Uterus (tissue), 4 donors: Measurements from ENCODE around the gene WDR33. TPM values are rescaled to one million over a fixed set of nuclear protein-coding genes. Genes with fewer than 3 reads are reported as not detected.

Experiments used
- DNase-seq, 2 donors: peaks; one replicate each; pipeline ENCODE4 v3.0.0-alpha.2; 2019 to 2020
- H3K27ac ChIP-seq, 2 donors: fragments of 200-600 bp; sonication (generic); 1 replicate in 1 of 2; 2 replicates in 1 of 2; pipeline ENCODE4 v1.5.1; 2016 to 2018
- H3K27me3 ChIP-seq, 2 donors: fragments of 200-600 bp; sonication (generic); one replicate each; pipeline ENCODE4 v1.5.1; 2018 to 2019; ENCODE audit warnings: control low read depth in 1 of 2
- H3K36me3 ChIP-seq, 2 donors: fragments of 200-600 bp; sonication (generic); one replicate each; pipeline ENCODE4 v1.5.1; 2019; ENCODE audit warnings: control low read depth in 1 of 2
- H3K4me1 ChIP-seq, 2 donors: fragments of 200-600 bp; sonication (generic); one replicate each; pipeline ENCODE4 v1.5.1; 2018 to 2019; ENCODE audit warnings: control low read depth in 1 of 2
- H3K4me3 ChIP-seq, 2 donors: fragments of 200-600 bp; sonication (generic); 1 replicate in 1 of 2; 2 replicates in 1 of 2; pipeline ENCODE4 v1.5.1; 2018 to 2019; ENCODE audit warnings: mild to moderate bottlenecking in 1 of 2
- H3K9me3 ChIP-seq, 2 donors: fragments of 200-600 bp; sonication (generic); one replicate each; pipeline ENCODE4 v1.5.1; 2019; ENCODE audit warnings: control low read depth in 1 of 2
- CTCF ChIP-seq, 4 experiments: fragments of 200-600 bp in 2 of 4; fragments of 450-650 bp in 2 of 4; sonication (generic) in 2 of 4; IDR thresholded peaks; one replicate each; pipeline ENCODE4 v1.5.1; 2016 to 2019; ENCODE audit warnings: antibody characterized with exemption in 4 of 4, mild to moderate bottlenecking in 2 of 4, moderate library complexity in 1 of 4
- POLR2A ChIP-seq, 2 donors: fragments of 450-650 bp; IDR thresholded peaks; one replicate each; pipeline ENCODE4 v1.6.1; 2016; ENCODE audit warnings: antibody characterized with exemption in 2 of 2, mild to moderate bottlenecking in 1 of 2, moderate library complexity in 1 of 2
- intact Hi-C: fragments of 100-400 bp; cut with DNase I; formaldehyde crosslinking; loops from one replicate; pipeline ENCODE4 v1.15.1; 2023; ENCODE audit warnings: low total_unique reads
- total RNA-seq, 4 donors: library from RNA; depleted of rRNA in 3 of 4; stranded (reverse); fragments of >200 nt in 3 of 4; gene quantifications; one replicate each; pipeline versions ENCODE4 v1.1.0 to v1.2.4, GENCODE V29; 2014 to 2023
- donor health status: DM: yes; HTN: yes; CAD: no.

The WDR33 gene
- total RNA-seq, 4 donors from 2014 or later: 27.4 to 98.2 (median 59.7) TPM

- Histone ChIP-seq H3K36me3 (no peaks in the 10 kb centered on the region), H3K27ac (peak overlapping the region; percentile 44 to 55), H3K4me3 (no peak overlapping the region), H3K4me1 (peaks cover 0 to 40% of the 10 kb centered on the region in 2 donors), H3K27me3 (no peaks in the 10 kb centered on the region), H3K9me3 (no peaks in the 10 kb centered on the region)
- TF ChIP-seq POLR2A (IDR thresholded peaks at IDR 0.05) (no peak), CTCF (IDR thresholded peaks at IDR 0.05) (no peak)
- no peak for DNase-seq
- intact Hi-C loops: no loop called here
These were observed 153.8 kb downstream of the WDR33 start for GRCh38 chr2:127657232-127657595.

GRCh38 chr2:127656569-127657231 is 154.3 kb downstream of the WDR33 start:
- Histone ChIP-seq H3K4me3 (no peak overlapping the region), H3K27me3 (no peaks in the 10 kb centered on the region), H3K4me1 (peaks cover 0 to 38% of the 10 kb centered on the region in 2 donors), H3K27ac (peak overlapping the region; percentile 44 to 55), H3K9me3 (no peaks in the 10 kb centered on the region), H3K36me3 (no peaks in the 10 kb centered on the region)
- TF ChIP-seq POLR2A (IDR thresholded peaks at IDR 0.05): no peak
- no peak for TF ChIP-seq CTCF (IDR thresholded peaks at IDR 0.05)
- intact Hi-C loops: no loop called here
- no peak for DNase-seq

GRCh38 chr2:127655209-127656073 is 155.5 kb downstream of the WDR33 start:
- H3K27ac ChIP-seq: peak overlapping the region; percentile 44 to 45
- no peak for TF ChIP-seq CTCF (IDR thresholded peaks at IDR 0.05)
- no peak for TF ChIP-seq POLR2A (IDR thresholded peaks at IDR 0.05)
- no peaks in the 10 kb centered on the region for H3K9me3 ChIP-seq
- intact Hi-C loops: no loop called here
- H3K4me3 ChIP-seq: no peak overlapping the region
- no peak for DNase-seq
- H3K27me3 ChIP-seq: no peaks in the 10 kb centered on the region
- H3K4me1 ChIP-seq: peaks cover 0 to 28% of the 10 kb centered on the region in 2 donors
- no peaks in the 10 kb centered on the region for H3K36me3 ChIP-seq

- Histone ChIP-seq H3K9me3 (no peaks in the 10 kb centered on the region), H3K4me3 (no peak overlapping the region), H3K36me3 (no peaks in the 10 kb centered on the region), H3K27ac (peak overlapping the region; percentile 44 to 45), H3K27me3 (no peaks in the 10 kb centered on the region), H3K4me1 (peaks cover 0 to 28% of the 10 kb centered on the region in 2 donors)
- no peak for TF ChIP-seq CTCF (IDR thresholded peaks at IDR 0.05)
- TF ChIP-seq POLR2A (IDR thresholded peaks at IDR 0.05): no peak
- intact Hi-C loops: no loop called here
- DNase-seq: no peak
These were observed 156.2 kb downstream of the WDR33 start for GRCh38 chr2:127654838-127655175.
